Measurements from ENCODE around the gene PTP4A2. TPM values are rescaled to one million over a fixed set of nuclear protein-coding genes. Genes with fewer than 3 reads are reported as not detected.
A peak's percentile ranks its signal among the peaks of the same experiment; 100 is the strongest.
"Not testable (repeated sequence)": the region's sequence is repeated elsewhere in the genome, so short reads cannot be mapped to it uniquely, and the experiment has no call there.

PTP4A2 gene
- total RNA-seq, 8 experiments from 2014 or later = 94.8 to 242 (median 200) TPM

- Histone ChIP-seq H3K4me3 (no peak overlapping the region), H3K4me1 (replicated peaks in 1 of 2) (peaks cover 5 to 7% of the 10 kb centered on the region in 2 donors), H3K27ac (no peak overlapping the region)
- no peak for ATAC-seq (replicated peaks in 6 of 8)
- in situ Hi-C loops (cut with MboI; ENCODE audit: low pct_unique_long_range_greater_than_20kb in 2 of 9, low sequenced_read_pairs in 9 of 9, unreplicated experiment in 9 of 9) = no loop called here
- whole genome bisulfite sequencing, 10 experiments = 75 to 100% (median 100%) methylated on average over 1 of the region's 1 CpG; no CpG with 5 or more reads in 3 of the 10 experiments
These were observed 28.5 kb downstream of the PTP4A2 start for GRCh38 chr1:31909691-31910090.

DNA sequence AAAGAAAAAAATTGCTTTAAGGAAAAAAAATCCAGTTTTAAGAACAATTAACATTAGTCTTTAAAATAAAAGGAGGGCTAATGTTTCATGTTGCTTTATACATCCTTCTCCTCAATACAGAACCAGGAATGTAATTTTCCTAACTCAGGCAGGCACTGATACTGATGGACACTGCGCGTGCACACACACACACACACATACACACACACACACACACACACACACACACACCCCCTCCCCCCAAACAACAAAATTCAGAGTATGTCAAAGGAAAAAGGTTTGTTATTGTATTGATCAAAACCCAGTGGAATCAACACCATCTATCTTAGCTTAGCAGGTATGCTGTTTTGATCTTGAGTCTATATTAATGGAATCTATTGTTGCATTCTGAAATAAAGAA is 31.6 kb downstream of the PTP4A2 start:
- WGBS, 10 experiments = 83 to 100% (median 100%) methylated on average over 2 of the region's 2 CpGs; no CpG with 5 or more reads in 5 of the 10 experiments
- Histone ChIP-seq H3K4me1 (replicated peaks in 1 of 2) (peaks cover 5 to 6% of the 10 kb centered on the region in 2 donors), H3K27ac (no peak overlapping the region), H3K4me3 (no peak overlapping the region)
- in situ Hi-C loops (cut with MboI; ENCODE audit: low pct_unique_long_range_greater_than_20kb in 2 of 9, low sequenced_read_pairs in 9 of 9, unreplicated experiment in 9 of 9) = no loop called here
- ATAC-seq (replicated peaks in 6 of 8) = no peak

DNA sequence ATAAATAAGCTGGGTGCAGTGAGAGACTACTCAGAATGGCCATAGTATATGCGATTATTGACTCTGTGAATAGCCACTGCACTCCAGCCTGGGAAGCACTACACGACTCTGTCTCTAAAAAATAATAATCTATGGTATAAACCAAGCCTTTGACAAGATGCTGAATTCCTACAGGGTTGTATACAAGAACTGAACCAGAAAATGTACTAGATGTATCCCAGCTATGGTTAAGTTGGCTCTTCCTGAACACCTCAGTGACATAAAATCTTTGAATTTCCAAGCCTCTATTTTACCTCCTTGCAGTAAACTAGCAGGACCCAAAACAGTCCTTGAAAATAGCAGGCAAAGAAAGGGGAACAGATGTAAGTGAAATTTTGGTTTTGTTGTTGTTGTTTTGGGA is 32.5 kb downstream of the PTP4A2 start:
- no peak overlapping the region for H3K27ac ChIP-seq
- in situ Hi-C loops (cut with MboI; ENCODE audit: low pct_unique_long_range_greater_than_20kb in 2 of 9, low sequenced_read_pairs in 9 of 9, unreplicated experiment in 9 of 9) = no loop called here
- ATAC-seq (replicated peaks in 6 of 8) = no peak
- WGBS, 10 experiments = 63 to 100% (median 95%) methylated on average over 1 to 2 of the region's 2 CpGs
- H3K4me1 ChIP-seq (replicated peaks in 1 of 2) = no peaks in the 10 kb centered on the region
- H3K4me3 ChIP-seq = no peak overlapping the region

GRCh38 chr1:31905093-31905509 is 33.1 kb downstream of the PTP4A2 start:
- Histone ChIP-seq H3K4me1 (replicated peaks in 1 of 2) (no peaks in the 10 kb centered on the region), H3K4me3 (no peak overlapping the region), H3K27ac (no peak overlapping the region)
- in situ Hi-C loops (cut with MboI; ENCODE audit: low pct_unique_long_range_greater_than_20kb in 2 of 9, low sequenced_read_pairs in 9 of 9, unreplicated experiment in 9 of 9) = no loop called here
- 83 to 100% (median 94%) methylated on average over 1 to 6 of the region's 6 CpGs; no CpG with 5 or more reads in 2 of the 10 experiments for WGBS, 10 experiments
- no peak for ATAC-seq (replicated peaks in 6 of 8)

DNA sequence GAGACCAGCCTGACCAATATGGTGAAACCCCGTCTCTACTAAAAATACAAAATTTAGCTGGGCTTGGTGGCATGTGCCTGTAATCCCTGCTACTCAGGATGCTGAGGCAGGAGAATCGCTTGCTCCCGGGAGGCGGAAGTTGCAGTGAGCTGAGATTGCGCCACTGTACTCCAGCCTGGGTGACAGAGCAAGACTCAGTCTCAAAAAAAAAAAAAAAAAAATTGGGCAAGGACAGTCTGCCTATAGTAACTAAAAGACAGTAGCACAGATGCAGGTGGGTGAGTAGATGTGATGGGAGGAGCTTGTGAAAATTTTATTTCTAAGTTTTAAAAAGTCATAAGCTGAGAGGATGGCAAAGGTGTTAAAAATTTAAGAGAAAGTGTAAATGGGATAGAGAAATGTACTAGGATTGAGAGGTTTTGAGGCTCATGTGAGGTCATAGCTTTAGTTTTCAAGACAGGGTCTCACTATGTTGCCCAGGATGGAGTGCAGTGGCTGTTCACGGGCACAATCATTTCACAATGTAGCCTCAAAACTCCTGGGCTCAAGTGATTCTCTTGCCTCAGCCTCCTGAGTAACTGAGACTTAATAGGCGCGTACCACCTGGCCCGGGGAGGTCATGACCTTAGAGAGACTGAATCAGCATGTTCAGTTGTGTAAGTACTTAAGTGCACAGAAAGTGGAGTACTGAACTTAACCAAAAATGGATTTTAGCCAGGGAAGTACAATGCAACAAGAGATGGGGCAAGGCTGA is 33.7 kb downstream of the PTP4A2 start:
- ATAC-seq (replicated peaks in 6 of 8) = no peak
- Histone ChIP-seq H3K4me1 (replicated peaks in 1 of 2) (no peaks in the 10 kb centered on the region), H3K27ac (no peak overlapping the region), H3K4me3 (no peak overlapping the region)
- in situ Hi-C loops (cut with MboI; ENCODE audit: low pct_unique_long_range_greater_than_20kb in 2 of 9, low sequenced_read_pairs in 9 of 9, unreplicated experiment in 9 of 9) = no loop called here
- 80 to 100% (median 97%) methylated on average over 1 to 9 of the region's 9 CpGs; no CpG with 5 or more reads in 1 of the 10 experiments for WGBS, 10 experiments

DNA sequence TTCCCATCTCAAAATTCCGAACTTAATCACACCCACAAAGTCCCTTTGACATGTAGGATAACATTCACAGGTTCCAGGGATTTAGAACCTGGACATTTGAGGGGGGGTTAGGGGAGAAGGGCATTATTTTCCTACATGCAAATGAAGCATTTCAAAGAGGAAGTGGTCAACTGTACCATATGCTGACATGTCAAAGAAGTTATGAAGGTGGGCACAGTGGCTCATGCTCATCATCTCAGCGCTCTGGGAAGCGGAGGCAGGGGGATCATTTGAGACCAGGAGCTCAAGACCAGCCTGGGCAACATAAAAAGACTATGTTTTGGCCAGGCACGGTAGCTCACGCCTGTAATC is 35.7 kb downstream of the PTP4A2 start:
- no peak overlapping the region for H3K27ac ChIP-seq
- WGBS, 10 experiments = 57 to 100% (median 98%) methylated on average over 1 to 5 of the region's 5 CpGs; no CpG with 5 or more reads in 4 of the 10 experiments

DNA sequence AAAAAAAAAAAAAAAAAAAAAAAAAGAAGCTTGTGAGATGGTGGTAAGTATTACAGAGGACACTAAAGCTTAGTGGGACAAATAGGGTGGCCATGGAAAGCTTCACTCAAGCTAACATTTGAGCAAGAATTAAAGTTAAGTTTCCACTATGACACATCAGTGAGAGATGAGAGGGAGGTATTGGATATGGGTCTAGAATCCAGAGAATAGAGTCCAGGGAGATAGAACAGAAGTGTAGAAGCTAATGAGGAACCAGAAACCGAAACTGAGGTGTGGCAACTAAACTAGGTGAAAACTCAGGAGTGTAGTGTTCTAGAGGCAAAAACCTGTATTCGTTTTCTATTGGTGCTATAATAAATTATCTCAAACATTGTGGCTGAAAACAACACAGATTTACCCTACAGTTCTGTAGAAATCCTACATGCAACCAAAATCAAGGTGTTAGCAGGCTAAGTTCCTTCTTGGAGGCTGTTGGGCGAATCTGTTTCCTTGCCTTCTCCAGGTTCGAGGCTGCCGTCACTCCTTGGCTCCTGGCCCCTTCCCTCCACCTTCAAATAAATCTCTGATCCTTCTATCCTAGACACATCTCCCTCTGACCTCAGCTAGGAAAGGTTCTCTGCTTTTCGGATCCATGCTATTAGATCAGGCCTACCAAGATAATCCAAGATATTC is 36.2 kb downstream of the PTP4A2 start:
- ATAC-seq (replicated peaks in 6 of 8) = no peak
- WGBS, 10 experiments = 80 to 100% (median 98%) methylated on average over 1 to 6 of the region's 6 CpGs
- Histone ChIP-seq H3K4me3 (no peak overlapping the region), H3K27ac (no peak overlapping the region), H3K4me1 (replicated peaks in 1 of 2) (peaks cover 0 to 3% of the 10 kb centered on the region in 2 donors)
- in situ Hi-C loops (cut with MboI; ENCODE audit: low pct_unique_long_range_greater_than_20kb in 2 of 9, low sequenced_read_pairs in 9 of 9, unreplicated experiment in 9 of 9) = no loop called here

More for the DNA sequence above, 35.7 kb downstream of the PTP4A2 start:
- no peak for ATAC-seq (replicated peaks in 6 of 8)
- in situ Hi-C loops (cut with MboI; ENCODE audit: low pct_unique_long_range_greater_than_20kb in 2 of 9, low sequenced_read_pairs in 9 of 9, unreplicated experiment in 9 of 9) = no loop called here
- H3K4me1 ChIP-seq (replicated peaks in 1 of 2) = no peaks in the 10 kb centered on the region
- H3K4me3 ChIP-seq = no peak overlapping the region

- no peak overlapping the region for H3K27ac ChIP-seq
- no peak overlapping the region for H3K4me3 ChIP-seq
- peak in 3 of 8 experiments; percentile 67 to 75 (median 75) for ATAC-seq (replicated peaks in 6 of 8)
- in situ Hi-C loops (cut with MboI; ENCODE audit: low pct_unique_long_range_greater_than_20kb in 2 of 9, low sequenced_read_pairs in 9 of 9, unreplicated experiment in 9 of 9) = no loop called here
- 0 to 94% (median 71%) methylated on average over 1 to 3 of the region's 3 CpGs; no CpG with 5 or more reads in 1 of the 10 experiments for WGBS, 10 experiments
- H3K4me1 ChIP-seq (replicated peaks in 1 of 2) = peaks cover 0 to 3% of the 10 kb centered on the region in 2 donors
These were observed 37.4 kb downstream of the PTP4A2 start for GRCh38 chr1:31900790-31901189.

GRCh38 chr1:31897526-31898100 is 40.6 kb downstream of the PTP4A2 start:
- peak in 5 of 8 experiments; percentile 22 to 74 (median 57) for ATAC-seq (replicated peaks in 6 of 8)
- Histone ChIP-seq H3K27ac (no peak overlapping the region), H3K4me3 (no peak overlapping the region), H3K4me1 (replicated peaks in 1 of 2) (peaks cover 0 to 3% of the 10 kb centered on the region in 2 donors)
- WGBS, 10 experiments = 43 to 93% (median 87%) methylated on average over 1 to 6 of the region's 6 CpGs
- in situ Hi-C loops (cut with MboI; ENCODE audit: low pct_unique_long_range_greater_than_20kb in 2 of 9, low sequenced_read_pairs in 9 of 9, unreplicated experiment in 9 of 9) = no loop called here

DNA sequence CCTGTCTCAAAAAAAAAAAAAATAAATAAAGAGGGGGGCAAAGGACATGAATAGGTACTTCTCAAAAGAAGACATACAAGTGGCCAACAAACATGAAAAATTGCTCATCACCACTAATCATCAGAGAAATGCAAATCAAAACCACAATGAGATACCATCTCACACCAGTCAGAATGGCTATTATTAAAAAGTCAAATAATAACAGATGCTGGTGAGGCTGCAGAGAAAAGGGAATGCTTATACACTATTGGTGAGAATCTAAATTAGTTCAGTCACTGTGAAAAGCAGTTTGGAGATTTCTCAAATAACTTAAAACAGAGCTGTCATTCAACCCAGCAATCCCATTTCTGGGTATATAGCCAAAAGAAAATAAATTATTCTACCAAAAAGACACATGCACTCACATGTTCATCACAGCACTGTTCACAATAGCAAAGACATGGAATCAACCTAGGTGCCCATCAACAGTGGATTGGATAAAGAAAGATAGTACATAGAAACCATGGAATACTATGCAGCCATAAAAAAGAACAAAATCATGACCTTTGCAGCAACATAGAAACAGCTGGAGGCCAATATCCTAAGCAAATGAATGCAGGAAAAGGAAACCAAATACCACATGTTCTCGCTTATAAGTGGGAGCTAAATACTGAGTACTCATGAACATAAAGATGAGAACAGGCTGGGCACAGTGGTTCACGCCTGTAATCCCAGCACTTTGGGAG is 42.5 kb downstream of the PTP4A2 start:
- 86 to 100% (median 100%) methylated on average over 1 to 2 of the region's 2 CpGs; no CpG with 5 or more reads in 1 of the 10 experiments for WGBS, 10 experiments
- H3K4me1 ChIP-seq (replicated peaks in 1 of 2); ATAC-seq (replicated peaks in 6 of 8); H3K4me3 ChIP-seq; in situ Hi-C loops (cut with MboI; ENCODE audit: low pct_unique_long_range_greater_than_20kb in 2 of 9, low sequenced_read_pairs in 9 of 9, unreplicated experiment in 9 of 9); H3K27ac ChIP-seq: not testable (repeated sequence)

DNA sequence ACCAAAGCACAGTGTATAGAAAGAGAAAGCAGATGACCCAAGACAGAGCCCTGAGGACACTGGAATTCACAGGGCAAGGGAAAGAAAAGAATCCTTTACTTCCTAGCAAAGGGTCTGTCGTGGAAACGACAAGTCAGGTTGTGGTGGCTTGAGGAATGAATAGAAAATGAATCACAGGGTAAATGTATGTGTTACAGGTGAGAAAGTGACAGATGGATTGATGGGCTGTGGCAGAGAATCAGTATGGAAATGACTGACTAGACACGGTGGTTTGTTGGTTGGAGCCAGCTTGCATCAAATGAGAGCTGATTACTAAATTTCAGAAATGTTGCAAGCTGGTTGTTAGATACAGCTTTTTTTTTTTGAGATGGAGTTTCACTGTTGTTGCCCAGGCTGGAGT is 46.9 kb downstream of the PTP4A2 start:
- H3K27ac ChIP-seq = no peak overlapping the region
- no peak for ATAC-seq (replicated peaks in 6 of 8)
- no peaks in the 10 kb centered on the region for H3K4me1 ChIP-seq (replicated peaks in 1 of 2)
- WGBS, 10 experiments = 41 to 100% (median 68%) methylated on average over 1 to 3 of the region's 3 CpGs; no CpG with 5 or more reads in 1 of the 10 experiments
- in situ Hi-C loops (cut with MboI; ENCODE audit: low pct_unique_long_range_greater_than_20kb in 2 of 9, low sequenced_read_pairs in 9 of 9, unreplicated experiment in 9 of 9) = no loop called here
- H3K4me3 ChIP-seq = no peak overlapping the region

DNA sequence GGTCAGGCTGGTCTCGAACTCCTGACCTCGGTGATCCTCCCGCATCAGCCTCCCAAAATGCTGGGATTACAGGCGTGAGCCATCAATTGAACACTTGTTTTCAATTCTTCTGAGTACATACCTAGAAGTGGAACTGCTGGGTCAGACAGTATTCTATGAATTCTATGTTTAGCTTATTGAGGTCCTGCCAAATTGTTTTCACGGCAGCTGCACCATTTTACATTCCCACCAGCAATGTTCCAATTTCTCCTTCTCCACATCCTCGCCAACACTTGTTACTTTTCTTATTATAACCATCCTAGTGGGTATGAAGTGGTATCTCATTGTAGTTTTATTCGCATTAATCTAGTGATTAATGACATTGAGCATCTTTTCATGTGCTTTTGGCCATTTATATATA is 49.9 kb downstream of the PTP4A2 start:
- Histone ChIP-seq H3K4me1 (replicated peaks in 1 of 2) (no peaks in the 10 kb centered on the region), H3K4me3 (no peak overlapping the region), H3K27ac (no peak overlapping the region)
- ATAC-seq (replicated peaks in 6 of 8) = no peak
- 83 to 100% (median 99%) methylated on average over 1 to 7 of the region's 7 CpGs for WGBS, 10 experiments
- in situ Hi-C loops (cut with MboI; ENCODE audit: low pct_unique_long_range_greater_than_20kb in 2 of 9, low sequenced_read_pairs in 9 of 9, unreplicated experiment in 9 of 9) = no loop called here

DNA sequence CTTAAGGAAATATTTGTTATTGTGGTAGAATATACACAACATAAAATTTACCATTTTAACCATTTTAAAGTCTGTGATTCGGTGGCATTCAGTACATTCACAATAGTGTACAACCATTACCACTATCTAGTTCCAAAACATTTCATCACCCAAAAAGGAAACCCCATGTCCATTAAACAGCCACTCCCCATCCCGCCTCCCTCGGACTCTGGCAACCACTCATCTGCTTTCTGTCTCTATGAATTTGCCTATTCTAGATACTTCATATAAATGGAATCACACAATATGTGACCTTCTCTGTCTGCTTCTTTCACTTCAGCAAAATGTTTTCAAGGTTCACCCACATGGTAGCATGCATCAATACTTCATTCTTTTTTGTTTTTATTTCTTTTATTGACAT is 51.3 kb downstream of the PTP4A2 start:
- H3K27ac ChIP-seq = no peak overlapping the region
- peak in 3 of 8 experiments; percentile 63 to 80 (median 80) for ATAC-seq (replicated peaks in 6 of 8)
- H3K4me1 ChIP-seq (replicated peaks in 1 of 2) = no peaks in the 10 kb centered on the region
- in situ Hi-C loops (cut with MboI; ENCODE audit: low pct_unique_long_range_greater_than_20kb in 2 of 9, low sequenced_read_pairs in 9 of 9, unreplicated experiment in 9 of 9) = no loop called here
- WGBS, 10 experiments = 33 to 100% (median 90%) methylated on average over 2 to 3 of the region's 3 CpGs; no CpG with 5 or more reads in 1 of the 10 experiments
- H3K4me3 ChIP-seq = no peak overlapping the region
